NCI-H226 (cell line): ENCODE results near the gene COMMD3.

Source experiments
- DNase-seq: peaks from one replicate; pipeline ENCODE4 v3.0.0-alpha.2; 2015

The COMMD3 gene

DNA sequence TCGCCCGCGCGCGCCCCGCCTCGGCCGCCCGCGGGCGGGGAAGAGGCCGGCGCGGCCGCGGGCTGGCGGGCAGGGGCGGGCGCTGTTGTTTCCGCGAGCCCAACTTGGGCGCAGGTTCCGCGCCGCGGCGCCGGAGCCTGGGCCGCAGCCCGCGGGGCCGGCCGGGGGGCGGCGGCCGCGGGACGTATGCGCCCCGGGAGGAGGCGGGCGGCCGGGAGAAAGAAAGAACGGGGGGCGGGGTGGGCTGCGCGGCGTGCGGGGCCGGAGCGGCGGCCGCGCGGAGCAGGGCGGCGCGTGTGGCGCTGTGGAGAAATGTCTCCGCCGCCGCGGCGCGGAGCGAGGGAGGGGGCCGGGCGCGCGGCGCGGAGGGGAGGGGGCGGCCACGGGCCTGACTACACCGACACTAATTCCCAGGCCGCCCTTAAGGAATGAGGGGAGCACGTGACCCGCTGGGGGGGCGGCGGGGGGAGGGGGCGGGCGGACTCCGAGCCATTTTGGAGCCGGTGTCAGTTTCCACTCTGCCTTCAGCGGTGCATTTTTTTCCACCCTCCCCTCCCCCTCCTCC is 4.5 kb downstream of the COMMD3 start, which contains the start of gene BMI1:
Gene BMI1 (plus strand): TSS at position 509 of the 565 bp plus-strand sequence. CDS start 5,351 bp downstream, outside the sequence.
- peak; percentile 55 for DNase-seq

DNA sequence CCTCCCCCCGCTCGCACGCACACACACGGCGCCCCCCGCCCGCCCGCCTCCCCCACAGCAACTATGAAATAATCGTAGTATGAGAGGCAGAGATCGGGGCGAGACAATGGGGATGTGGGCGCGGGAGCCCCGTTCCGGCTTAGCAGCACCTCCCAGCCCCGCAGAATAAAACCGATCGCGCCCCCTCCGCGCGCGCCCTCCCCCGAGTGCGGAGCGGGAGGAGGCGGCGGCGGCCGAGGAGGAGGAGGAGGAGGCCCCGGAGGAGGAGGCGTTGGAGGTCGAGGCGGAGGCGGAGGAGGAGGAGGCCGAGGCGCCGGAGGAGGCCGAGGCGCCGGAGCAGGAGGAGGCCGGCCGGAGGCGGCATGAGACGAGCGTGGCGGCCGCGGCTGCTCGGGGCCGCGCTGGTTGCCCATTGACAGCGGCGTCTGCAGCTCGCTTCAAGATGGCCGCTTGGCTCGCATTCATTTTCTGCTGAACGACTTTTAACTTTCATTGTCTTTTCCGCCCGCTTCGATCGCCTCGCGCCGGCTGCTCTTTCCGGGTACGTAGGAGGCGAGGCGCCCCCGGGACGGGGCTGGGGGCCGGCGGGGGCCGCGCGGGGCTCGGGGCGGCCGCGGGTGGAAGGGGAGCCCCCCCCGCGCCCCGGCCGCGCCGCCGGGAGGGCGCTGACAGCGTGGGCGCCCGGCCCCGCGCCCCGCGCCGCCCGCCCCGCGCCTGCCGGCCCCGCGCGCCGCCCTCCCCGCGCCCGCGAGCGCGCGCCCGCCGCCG is 5.2 kb downstream of the COMMD3 start:
- DNase-seq, result peak; percentile 69

DNA sequence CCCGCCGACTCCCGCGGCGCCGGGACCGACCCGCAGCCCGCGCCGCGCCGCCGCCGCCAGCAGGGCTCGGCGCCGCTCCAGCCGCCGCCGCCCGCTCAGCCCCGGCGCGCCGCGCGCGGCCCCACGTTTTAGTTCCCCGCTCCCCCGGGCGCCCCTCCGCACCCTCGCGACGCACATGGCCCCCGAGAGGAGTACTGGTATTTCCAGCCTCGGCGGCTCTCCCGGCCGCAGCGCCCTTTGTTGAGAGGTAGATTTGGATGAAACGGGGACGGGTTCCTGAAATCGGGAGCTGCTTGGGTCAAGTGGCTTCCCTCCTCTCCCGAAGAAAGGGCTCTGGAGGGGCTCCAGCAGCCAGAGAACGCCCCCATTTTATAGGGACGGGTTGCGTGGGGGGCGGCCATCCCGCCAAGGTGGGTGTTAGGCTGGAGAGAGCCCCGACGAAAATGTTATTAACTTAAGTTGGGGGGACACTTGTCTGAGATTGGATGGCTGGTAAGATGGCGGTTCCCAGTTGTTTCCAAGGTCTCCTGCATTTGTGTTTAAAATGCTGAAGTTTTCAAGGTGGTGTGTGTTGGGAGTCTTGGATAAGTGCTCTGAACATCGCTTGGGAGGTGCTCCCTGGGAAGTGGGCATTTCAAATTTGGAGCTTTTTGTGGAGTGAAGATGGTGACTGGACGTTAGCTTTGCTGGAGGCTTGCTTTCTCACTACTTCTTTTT is 5.9 kb downstream of the COMMD3 start:
- DNase-seq, result no peak

DNA sequence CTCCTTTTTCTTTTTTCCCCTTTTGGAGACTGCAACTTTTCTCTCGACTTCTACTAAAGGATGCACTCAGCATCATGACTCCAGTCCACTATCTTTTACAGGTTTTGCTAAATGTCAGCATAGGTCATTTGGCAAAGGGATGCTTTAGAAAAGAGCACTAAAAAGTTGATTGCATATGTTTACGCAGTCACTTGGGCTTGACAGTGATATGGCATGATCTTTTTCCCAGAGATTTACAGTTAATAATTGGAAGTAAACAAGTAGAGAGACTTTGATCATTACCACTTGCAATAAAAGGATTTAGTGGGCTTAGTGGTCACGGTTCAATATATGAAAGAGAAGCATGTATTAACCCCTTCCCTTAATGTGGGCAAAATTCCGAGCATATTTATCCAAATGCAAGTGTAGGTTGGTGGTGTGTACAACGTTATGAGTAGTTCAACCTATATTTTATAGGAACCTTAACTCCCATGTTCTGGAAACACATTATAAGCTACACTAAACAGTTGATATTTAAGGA is 6.5 kb downstream of the COMMD3 start:
- DNase-seq, result no peak

DNA sequence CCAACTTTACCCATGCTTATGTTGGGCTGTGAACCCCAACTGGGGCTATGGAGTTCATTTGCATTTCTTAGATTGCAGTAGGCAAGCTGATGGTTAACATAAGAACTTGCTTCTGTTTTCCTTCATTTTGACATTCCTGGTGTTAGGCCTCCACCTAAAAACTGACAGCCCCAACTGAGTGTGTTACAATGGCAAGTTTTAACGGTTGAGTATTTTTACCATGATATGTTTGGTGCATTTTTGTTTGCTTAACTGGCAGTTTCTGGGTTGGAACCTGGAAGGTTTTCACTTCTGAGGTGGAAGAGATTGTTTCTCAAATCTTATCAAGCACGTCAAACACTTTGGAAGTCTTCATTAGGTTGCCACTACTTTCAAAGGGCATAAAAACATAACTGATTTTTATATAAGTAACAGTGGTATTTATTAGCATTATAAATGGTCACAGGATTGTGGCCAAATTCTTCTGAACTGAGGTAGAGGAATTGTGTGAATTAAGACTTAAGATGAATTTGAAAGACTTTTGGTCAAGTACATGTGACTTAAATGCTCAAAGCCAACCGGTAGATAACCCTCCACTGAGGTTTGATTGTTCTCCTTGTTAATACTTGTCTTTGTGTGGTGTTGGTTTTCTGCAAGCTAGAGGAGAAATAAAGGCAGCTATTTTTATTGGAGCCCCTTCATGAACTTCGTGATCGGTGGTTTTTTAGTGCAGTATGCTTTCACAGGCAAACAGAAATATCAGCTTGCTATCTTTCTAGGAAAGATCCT is 7.5 kb downstream of the COMMD3 start:
- DNase-seq, result no peak

DNA sequence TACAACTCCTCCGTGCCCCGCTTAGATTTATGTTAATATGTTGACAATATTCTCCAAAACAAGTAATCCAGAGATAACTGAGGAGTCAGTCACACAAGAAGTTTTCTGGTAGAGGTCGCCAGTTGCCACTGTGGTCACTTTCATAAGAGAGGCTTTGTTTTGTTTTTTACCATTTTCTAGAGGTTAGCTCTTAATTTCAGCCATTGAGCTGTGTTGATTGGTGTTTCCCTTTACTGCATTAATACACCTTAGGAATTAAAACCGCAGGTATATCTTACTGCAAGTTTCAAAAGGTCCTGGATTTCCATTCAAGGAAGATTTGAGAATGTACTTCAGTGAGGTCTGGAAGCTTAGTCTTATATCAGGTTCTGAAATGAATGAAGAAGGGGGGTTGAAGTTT is 8.2 kb downstream of the COMMD3 start:
- DNase-seq, result no peak

DNA sequence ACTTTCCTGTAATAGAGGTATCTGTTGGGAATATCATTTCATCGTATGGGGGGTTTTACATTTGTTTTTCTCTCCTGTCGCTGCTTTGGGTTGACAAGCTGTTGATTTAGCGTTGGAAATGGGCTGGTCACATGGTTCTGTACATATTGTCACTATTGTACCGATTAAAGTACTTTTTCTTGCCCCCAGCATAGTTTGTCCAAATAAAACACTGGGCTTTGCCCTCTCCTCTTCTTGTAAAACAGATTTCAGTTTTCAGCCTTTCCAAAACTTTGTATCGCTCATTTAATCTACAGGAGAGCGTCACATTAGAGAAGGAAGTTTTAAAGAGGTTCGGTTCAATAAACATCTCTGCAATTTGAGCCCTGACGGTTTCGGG is 8.7 kb downstream of the COMMD3 start:
- DNase-seq, result no peak

DNA sequence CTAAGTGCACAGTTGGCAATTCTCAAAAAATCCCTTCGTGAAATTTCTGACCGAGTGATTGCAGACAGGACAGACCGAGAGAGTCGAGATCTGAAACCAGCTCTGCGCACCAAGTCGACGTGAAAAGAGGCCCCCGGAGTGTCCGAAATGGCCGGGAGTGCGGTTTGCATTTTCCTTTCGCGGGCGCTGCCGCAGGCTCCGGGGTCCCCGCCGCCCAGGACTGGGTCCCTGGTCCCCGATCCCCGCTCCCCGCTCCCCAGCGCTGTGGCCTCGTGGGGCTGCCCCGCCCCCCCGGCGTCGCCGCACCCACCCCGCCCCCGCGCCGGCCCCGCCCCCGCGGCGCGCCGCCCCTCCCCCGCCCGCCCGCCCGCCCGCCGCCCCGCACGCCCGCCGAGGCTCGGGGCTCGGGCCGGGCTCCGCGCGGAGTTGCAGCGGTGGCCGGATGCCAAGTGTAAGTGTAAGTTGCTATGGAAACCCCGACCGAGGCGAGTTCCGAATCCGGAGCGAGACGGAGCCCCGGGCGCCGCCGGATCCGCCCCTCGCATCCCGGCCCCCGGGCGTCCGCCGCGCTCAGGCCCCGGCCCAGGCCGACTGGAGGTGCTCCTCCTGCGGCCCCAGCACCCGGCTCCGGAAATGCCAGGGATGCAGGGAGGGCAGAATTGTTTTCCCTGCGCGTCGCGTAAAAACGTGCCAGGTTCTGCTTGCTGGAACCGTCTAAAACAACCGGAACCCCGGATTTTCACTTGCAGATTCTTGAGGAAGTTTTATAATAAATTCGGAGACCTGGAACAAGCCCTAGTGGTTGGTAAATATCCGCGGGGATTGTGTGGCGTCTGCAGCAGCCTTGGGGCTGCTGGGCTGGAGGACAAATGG is 9.3 kb downstream of the COMMD3 start:
- DNase-seq, result peak; percentile 77

DNA sequence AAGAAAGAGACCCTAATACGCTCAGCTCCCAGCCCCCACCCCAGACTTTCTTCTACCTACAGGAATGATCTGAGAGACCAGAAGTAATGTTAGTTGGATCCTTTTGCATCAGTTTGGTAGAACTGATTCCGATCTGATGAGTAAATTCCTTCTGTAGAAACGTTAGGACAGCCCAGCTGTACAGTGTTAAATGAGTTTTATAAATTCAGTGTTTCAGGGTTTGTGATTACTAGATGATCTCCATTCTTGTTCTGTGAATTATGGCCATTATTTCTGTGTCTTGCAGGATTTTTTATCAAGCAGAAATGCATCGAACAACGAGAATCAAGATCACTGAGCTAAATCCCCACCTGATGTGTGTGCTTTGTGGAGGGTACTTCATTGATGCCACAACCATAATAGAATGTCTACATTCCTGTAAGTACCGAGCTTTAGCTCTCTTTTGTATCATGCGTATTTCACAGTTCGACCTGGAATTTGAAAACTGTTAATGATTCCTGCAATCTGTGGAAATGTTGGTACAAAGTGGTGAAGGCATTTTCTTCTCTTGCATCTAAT is 10.0 kb downstream of the COMMD3 start:
- DNase-seq, result no peak

DNA sequence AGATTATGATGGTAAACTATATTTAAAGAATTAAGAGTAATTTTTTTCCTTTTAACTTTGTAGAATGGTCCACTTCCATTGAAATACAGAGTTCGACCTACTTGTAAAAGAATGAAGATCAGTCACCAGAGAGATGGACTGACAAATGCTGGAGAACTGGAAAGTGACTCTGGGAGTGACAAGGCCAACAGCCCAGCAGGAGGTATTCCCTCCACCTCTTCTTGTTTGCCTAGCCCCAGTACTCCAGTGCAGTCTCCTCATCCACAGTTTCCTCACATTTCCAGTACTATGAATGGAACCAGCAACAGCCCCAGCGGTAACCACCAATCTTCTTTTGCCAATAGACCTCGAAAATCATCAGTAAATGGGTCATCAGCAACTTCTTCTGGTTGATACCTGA is 13.0 kb downstream of the COMMD3 start:
- no peak for DNase-seq

DNA sequence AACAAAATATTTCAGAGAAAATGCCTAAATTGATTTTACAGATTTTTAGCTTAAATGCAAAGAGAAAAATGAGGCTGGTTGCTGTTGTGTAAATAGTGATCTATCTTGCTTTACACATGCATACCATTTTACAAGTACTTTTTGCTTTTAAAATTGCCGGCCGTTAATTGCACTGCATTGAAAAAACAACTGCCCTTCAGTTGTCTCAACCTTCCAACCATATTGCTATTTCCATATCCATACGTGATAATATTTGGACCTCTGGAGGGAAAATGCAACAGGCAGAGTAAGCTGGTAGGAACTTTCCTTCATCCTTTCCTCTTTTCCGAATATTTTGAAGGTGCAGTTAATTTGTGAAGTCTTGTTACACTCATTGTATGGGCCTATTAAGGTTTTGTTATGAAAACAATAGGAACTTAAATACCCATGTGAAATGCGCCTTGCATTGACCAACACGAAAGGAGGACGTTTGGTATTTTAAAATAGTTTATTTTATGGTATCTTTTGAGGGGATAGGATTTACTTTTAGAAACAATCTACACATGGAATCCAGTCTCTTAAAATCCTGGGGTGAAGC is 16.0 kb downstream of the COMMD3 start:
- no peak for DNase-seq

DNA sequence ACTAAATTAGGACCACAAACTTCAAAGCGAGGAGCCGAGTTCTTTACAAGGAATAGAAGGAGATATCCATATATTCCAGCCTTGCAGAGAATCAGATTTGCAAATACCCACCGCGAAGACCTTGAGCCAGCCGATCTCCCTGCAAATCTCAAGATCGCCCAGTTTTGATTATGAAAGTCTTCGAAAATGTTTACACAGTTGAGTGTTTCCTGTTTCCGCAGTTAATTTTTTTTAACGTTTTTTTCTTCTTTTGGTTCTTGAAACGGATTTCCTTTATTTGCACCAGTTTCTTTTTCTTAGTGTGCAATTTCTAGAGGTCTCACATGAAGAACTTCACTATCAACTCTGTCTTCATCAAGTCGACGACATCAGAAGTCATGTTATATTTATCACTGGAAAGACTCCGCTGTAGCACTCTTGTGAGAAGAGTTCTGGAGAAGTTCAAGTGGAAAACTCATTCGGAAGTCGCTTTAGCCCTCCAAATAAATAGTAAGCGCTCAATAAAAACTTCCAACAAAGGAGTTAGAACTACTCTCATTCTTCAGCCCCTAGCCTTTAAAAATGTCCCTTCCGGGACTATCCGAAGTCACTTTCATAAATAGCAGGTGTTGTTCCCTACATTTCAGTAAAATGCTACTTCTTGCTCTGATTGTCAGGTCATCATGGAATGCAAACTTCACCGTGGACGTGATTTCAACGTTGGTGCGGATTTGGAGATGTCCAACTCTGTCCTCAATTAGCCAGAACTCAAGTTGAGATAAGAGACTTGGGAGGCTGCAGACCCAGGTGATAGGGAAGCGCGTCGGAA is 17.2 kb downstream of the COMMD3 start:
- no peak for DNase-seq

DNA sequence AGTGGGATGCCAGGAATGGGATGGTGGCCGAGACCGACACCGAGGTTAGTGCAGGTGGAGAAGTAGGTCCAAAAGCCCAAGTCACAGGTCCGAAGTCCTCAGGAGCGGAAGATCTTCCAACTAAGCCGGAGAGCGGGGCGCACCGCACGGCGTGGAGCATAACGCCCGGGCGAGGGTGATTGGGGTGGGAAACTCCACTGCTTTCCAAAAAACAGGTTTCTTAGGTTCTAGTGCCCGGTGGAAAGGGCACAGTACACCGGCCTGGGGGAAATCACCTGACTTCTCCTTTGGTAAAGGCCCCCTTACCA is 17.7 kb downstream of the COMMD3 start:
- DNase-seq, result no peak

DNA sequence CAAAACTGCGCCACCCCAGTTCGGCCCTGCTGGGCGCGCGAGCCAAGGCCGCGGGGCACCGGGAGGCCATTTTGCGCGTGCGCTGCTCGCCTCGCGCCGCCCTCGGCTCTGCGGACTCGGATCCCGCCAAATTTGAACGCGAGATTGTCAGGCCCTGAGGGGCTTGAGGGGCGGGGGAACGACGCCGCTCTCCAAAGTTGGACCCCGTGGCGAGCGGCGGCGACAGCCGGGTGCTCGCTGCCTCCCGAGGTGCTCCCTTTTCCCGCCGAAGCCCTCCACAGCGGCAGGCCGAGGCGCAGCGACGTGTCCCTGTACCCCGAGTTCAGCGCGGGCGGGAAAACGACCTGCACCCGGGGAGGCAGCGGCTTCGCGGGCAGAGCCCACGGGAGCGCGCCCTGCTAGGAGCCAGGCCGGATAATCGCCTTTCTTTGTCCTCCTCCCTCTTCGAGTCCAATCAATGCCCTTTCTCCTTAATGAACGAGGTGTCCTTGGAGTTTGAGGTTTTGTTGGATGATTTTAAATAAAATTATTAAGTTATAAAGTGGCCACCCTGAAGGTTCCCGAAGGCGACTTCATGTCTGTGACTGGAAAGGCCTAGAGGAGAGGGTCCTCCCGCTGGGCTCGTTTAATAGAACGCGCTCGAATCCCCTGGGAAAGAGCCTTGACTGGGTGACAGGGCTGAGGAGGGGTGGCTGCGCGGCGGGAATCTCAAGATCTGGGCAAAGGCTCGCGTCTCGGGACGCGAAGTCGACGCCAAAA is 18.4 kb downstream of the COMMD3 start:
- DNase-seq, result no peak

DNA sequence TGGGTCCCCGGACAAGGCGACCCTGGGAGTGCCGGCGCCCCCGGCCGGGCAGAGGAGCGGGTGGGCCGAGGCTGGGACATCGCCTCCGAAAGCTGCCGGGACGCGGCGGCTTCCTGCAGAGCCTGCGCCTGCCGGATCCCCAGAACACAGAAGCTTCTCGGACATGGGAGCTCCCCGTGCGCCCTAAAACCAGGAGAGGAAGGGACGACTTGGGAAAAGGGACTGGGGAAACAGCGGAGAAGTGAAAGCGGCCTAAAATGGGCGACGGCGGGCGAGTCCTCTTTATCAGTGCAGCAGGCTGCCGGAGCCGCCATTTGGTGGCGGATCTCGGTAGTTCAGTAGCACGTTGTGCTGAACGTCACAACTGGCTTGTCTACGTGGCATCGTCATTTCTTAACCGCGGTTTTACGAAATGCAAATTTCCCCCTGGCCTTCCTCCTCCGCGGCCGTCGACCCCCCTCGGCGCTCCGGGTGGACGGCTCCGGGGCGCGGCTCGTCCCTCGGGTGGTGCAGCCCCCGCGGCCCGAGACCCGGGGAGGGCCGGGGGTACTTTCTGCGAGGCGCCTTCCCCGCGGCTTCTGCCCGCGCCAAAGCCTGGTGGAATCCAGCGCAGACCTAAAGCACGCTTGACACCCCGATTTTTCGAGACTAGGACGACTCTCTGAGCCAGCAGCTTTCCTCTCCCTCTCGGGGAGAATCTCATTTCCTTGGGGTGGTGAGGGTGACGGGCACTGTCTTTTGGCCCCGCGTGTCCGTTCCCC is 19.2 kb downstream of the COMMD3 start:
- no peak for DNase-seq

DNA sequence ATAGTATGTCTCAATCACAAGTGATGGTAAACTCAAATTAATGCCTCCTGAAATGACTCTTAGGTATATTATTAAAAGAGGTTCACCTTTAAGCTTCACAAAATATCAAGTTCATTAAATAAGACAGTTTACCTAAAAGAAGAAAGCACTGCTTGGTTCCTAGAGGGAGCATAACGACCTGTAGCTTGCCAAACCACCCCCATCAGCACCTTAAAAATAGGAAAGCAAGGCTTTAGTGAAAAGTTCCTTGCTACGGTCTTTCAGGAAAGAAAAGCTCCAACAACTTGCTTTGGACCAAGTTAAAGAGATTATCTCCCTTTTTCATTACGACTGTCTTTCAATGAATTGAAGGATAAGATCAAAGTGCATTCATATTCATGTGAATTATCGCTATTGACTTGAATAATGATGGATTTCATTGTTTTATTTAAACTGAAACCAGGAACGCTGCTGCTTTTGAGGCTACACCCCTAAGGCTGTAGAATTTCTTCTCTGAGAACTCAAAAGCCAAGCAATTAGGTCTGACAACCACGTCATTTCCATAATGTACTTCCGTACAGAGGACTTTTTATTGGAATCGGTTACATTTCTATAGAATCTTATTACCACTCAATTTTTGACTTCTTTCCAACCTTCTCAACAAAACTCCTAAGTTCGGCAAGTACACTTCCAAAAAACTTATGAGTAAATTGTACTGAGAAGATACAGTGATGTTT is 22.2 kb downstream of the COMMD3 start:
- no peak for DNase-seq

DNA sequence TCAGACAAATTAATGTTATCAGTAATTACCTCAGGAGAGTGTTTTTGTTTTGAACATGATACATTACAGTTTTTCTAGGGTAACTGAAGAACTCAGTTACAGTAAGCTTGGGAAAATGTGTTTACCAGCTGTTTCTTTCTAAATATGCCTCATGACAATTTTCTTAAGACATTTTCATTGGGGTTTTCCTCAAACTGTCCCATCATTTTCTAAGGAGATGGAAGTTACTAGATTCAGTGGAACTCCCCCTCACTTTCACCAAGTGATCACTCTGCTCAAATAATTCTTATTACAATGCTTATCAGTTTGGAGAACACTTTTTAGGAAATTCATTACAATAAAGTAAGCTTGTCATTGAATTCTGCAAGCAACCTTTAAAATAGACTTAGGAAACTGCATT is 22.7 kb downstream of the COMMD3 start:
- no peak for DNase-seq

DNA sequence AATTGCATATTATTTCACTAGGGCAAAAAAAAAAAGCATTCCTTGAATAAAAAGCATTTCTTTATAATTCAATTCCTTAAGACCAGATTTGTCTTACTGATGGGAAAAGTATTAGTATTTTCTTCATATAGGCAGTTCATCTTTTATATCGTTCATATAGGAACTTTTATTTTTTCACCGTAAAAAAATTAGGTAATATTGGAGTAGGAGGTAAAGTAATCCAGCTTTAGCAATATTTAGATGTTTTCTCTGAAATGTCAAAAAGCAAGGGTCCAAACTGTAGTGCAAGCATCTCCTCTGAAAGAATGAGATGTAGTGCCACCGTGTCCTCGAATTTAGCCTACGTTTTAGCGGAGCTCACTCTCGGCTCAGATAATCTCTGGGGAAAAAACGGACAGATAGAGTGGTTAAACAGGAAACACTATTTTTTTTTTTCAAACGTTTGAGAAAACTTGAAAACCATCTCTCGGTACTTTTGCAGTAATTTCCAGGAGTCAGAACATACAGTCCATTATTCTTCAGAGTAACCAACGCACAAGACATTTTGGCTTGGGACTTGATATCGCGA is 23.7 kb downstream of the COMMD3 start:
- DNase-seq, result no peak
